ENCODE measurements around the gene MS4A18. TPM values are rescaled to one million over a fixed set of nuclear protein-coding genes. Genes with fewer than 3 reads are reported as not detected.
"Not testable (repeated sequence)": the region's sequence is repeated elsewhere in the genome, so short reads cannot be mapped to it uniquely, and the experiment has no call there.

The MS4A18 gene
- total RNA-seq, result not detected

GRCh38 chr11:60724420-60724819, at the start of gene MS4A18:
TSS of gene MS4A18 (plus strand) at chr11:60724720.
- TF ChIP-seq CTCF (IDR thresholded peaks at IDR 0.05) (no peak), POLR2A (IDR thresholded peaks at IDR 0.05) (no peak)
- no peak for DNase-seq (ENCODE audit: low spot score in 2 of 2)
- H3K4me3 ChIP-seq (ENCODE audit: low read depth, poor library complexity, severe bottlenecking), result no peak within 1 kb of the TSS
- intact Hi-C loops (cut with DNase I; ENCODE audit: low total_unique reads), result no loop called here
- WGBS, 2 donors, result 84 to 90% methylated on average over 3 of the region's 3 CpGs

- intact Hi-C loops (cut with DNase I; ENCODE audit: low total_unique reads); H3K4me3 ChIP-seq (ENCODE audit: low read depth, poor library complexity, severe bottlenecking); DNase-seq (ENCODE audit: low spot score in 2 of 2): not testable (repeated sequence)
- WGBS, 2 donors, result 78 to 84% methylated on average over 2 of the region's 2 CpGs
Measured at GRCh38 chr11:60678231-60678630, 46.3 kb upstream of the MS4A18 start.

GRCh38 chr11:60679879-60680278, 44.6 kb upstream of the MS4A18 start:
- TF ChIP-seq POLR2A (IDR thresholded peaks at IDR 0.05), result no peak
- TF ChIP-seq CTCF (IDR thresholded peaks at IDR 0.05), result no peak
- no peak for DNase-seq (ENCODE audit: low spot score in 2 of 2)
- H3K4me3 ChIP-seq (ENCODE audit: low read depth, poor library complexity, severe bottlenecking), result no peak overlapping the region
- intact Hi-C loops (cut with DNase I; ENCODE audit: low total_unique reads), result no loop called here

- no peak overlapping the region for H3K4me3 ChIP-seq (ENCODE audit: low read depth, poor library complexity, severe bottlenecking)
- TF ChIP-seq POLR2A (IDR thresholded peaks at IDR 0.05) (no peak), CTCF (IDR thresholded peaks at IDR 0.05) (no peak)
- intact Hi-C loops (cut with DNase I; ENCODE audit: low total_unique reads), result no loop called here
- DNase-seq (ENCODE audit: low spot score in 2 of 2), result no peak
- WGBS, 2 donors, result 68 to 70% methylated on average over 3 of the region's 3 CpGs
Measured at GRCh38 chr11:60680455-60681119, 43.9 kb upstream of the MS4A18 start.

GRCh38 chr11:60684541-60684848, 40.0 kb upstream of the MS4A18 start:
- DNase-seq (ENCODE audit: low spot score in 2 of 2); intact Hi-C loops (cut with DNase I; ENCODE audit: low total_unique reads): not testable (repeated sequence)
- WGBS, 2 donors, result 83 to 90% methylated on average over 2 of the region's 2 CpGs

GRCh38 chr11:60691661-60692060, 32.9 kb upstream of the MS4A18 start:
- H3K4me3 ChIP-seq (ENCODE audit: low read depth, poor library complexity, severe bottlenecking), result no peak overlapping the region
- no peak for DNase-seq (ENCODE audit: low spot score in 2 of 2)
- TF ChIP-seq POLR2A (IDR thresholded peaks at IDR 0.05) (no peak), CTCF (IDR thresholded peaks at IDR 0.05) (no peak)
- 72 to 81% methylated on average over 5 of the region's 5 CpGs for WGBS, 2 donors
- intact Hi-C loops (cut with DNase I; ENCODE audit: low total_unique reads), result no loop called here

More at GRCh38 chr11:60684541-60684848, 40.0 kb upstream of the MS4A18 start:
- not testable (repeated sequence) for H3K4me3 ChIP-seq (ENCODE audit: low read depth, poor library complexity, severe bottlenecking)

GRCh38 chr11:60699284-60699691, 25.2 kb upstream of the MS4A18 start, which contains the start of gene MS4A8:
TSS of gene MS4A8 (plus strand) at chr11:60699612. CDS start at chr11:60700861, 1,249 bp downstream.
- intact Hi-C loops (cut with DNase I; ENCODE audit: low total_unique reads), result no loop called here
- TF ChIP-seq CTCF (IDR thresholded peaks at IDR 0.05), result no peak
- TF ChIP-seq POLR2A (IDR thresholded peaks at IDR 0.05), result no peak
- 11 to 14% methylated on average over 2 of the region's 2 CpGs for WGBS, 2 donors
- no peak within 1 kb of the TSS for H3K4me3 ChIP-seq (ENCODE audit: low read depth, poor library complexity, severe bottlenecking)
- DNase-seq (ENCODE audit: low spot score in 2 of 2), result no peak

Data from lower leg skin (tissue), 4 donors.